H1 (cell line): ENCODE results near the gene ADAM12. TPM values are rescaled to one million over a fixed set of nuclear protein-coding genes. Genes with fewer than 3 reads are reported as not detected.

Source experiments
- CTCF ChIA-PET: fragments of 300-600 bp; sonication (Branson Sonifier 250); formaldehyde crosslinking; loops from one replicate; lab custom pipeline; 2021; ENCODE audit not compliant: partially characterized antibody; lab: Charles Lee
- POLR2A ChIA-PET: fragments of 300-600 bp; sonication (Branson Sonifier 250); formaldehyde crosslinking; loops from one replicate; lab custom pipeline; 2021; ENCODE audit warnings: inconsistent platforms; ENCODE audit not compliant: partially characterized antibody; lab: Charles Lee
- DNase-seq, 2 experiments: peaks; one replicate each; pipeline versions ENCODE4 v3.0.0 to v3.0.0-alpha.2; 2010 to 2022; ENCODE audit warnings: low spot score in 2 of 2, low read depth in 1 of 2, mixed read lengths in 1 of 2
- FAIRE-seq: peaks from 2 replicates; lab custom pipeline; 2011; peaks lifted over from hg19 to GRCh38; lab: Jason Lieb, UNC
- H2AFZ ChIP-seq: 2 replicates; pipeline ENCODE4 v1.8.1; 2012; ENCODE audit warnings: low read length, inconsistent platforms
- H2AK5ac ChIP-seq: 2 replicates; pipeline ENCODE4 v1.6.1; 2013; ENCODE audit warnings: low read depth, low read length
- H2BK120ac ChIP-seq: replicated peaks from 2 replicates; pipeline ENCODE3; 2013; ENCODE audit warnings: low read depth, low read length, inconsistent platforms
- H2BK12ac ChIP-seq: 2 replicates; pipeline ENCODE4 v1.6.1; 2013; ENCODE audit warnings: low read depth, low read length
- H2BK15ac ChIP-seq: 2 replicates; pipeline ENCODE4 v1.6.1; 2013; ENCODE audit warnings: low read length
- H2BK20ac ChIP-seq: 2 replicates; pipeline ENCODE4 v1.6.1; 2013; ENCODE audit warnings: low read length
- H2BK5ac ChIP-seq: 2 replicates; pipeline ENCODE4 v1.6.1; 2013; ENCODE audit warnings: low read depth, low read length
- H3K14ac ChIP-seq: 2 replicates; pipeline ENCODE4 v1.6.1; 2013; ENCODE audit warnings: inconsistent platforms; ENCODE audit not compliant: insufficient read length
- H3K18ac ChIP-seq: 2 replicates; pipeline ENCODE4 v1.6.1; 2013; ENCODE audit warnings: low read length; ENCODE audit errors: extremely low read depth
- H3K23ac ChIP-seq: 2 replicates; pipeline ENCODE4 v1.6.1; 2013; ENCODE audit warnings: inconsistent platforms; ENCODE audit not compliant: insufficient read length
- H3K23me2 ChIP-seq: 2 replicates; pipeline ENCODE4 v1.6.1; 2013; ENCODE audit warnings: low read depth, low read length
- H3K27ac ChIP-seq: 2 replicates; pipeline ENCODE4 v1.6.1; 2011; ENCODE audit warnings: low read depth, low read length, inconsistent platforms
- H3K27me3 ChIP-seq, 4 experiments: replicated peaks in 1 of 4; 1 replicate in 1 of 4; 2 replicates in 3 of 4; pipeline versions ENCODE4 v1.6.1 to v1.8.1; 2011 to 2013; ENCODE audit warnings: low read length in 3 of 4, mild to moderate bottlenecking in 3 of 4, inconsistent platforms in 2 of 4, mixed read lengths in 2 of 4, moderate library complexity in 1 of 4; ENCODE audit not compliant: control insufficient read depth in 3 of 4, insufficient read depth in 3 of 4; ENCODE audit errors: extremely low read depth in 1 of 4
- H3K36me3 ChIP-seq, 4 experiments: 2 replicates each; pipeline versions ENCODE4 v1.6.1 to v1.8.1; 2011 to 2013; ENCODE audit warnings: mild to moderate bottlenecking in 4 of 4, low read length in 3 of 4, moderate library complexity in 2 of 4, control low read depth in 1 of 4, inconsistent platforms in 1 of 4; ENCODE audit not compliant: insufficient read depth in 4 of 4, control insufficient read depth in 2 of 4
- H3K4ac ChIP-seq: replicated peaks from 2 replicates; pipeline ENCODE3; 2013; ENCODE audit warnings: low read length, low read depth, mixed read lengths, inconsistent platforms; ENCODE audit not compliant: insufficient read length
- H3K4me1 ChIP-seq, 4 experiments: replicated peaks in 1 of 4; 1 replicate in 1 of 4; 2 replicates in 3 of 4; pipeline versions ENCODE4 v1.6.1 to v1.8.1; 2011 to 2013; ENCODE audit warnings: low read length in 3 of 4, inconsistent platforms in 2 of 4, mixed read lengths in 1 of 4; ENCODE audit not compliant: insufficient read depth in 4 of 4, control insufficient read depth in 3 of 4
- H3K4me2 ChIP-seq, 2 experiments: 2 replicates each; pipeline versions ENCODE4 v1.6.1 to v1.8.1; 2011 to 2013; ENCODE audit warnings: low read depth in 2 of 2, low read length in 2 of 2, control low read depth in 1 of 2, inconsistent platforms in 1 of 2, mild to moderate bottlenecking in 1 of 2; ENCODE audit not compliant: insufficient read depth in 1 of 2
- H3K4me3 ChIP-seq, 4 experiments: fragments of 200-600, 300-600 bp in 1 of 4; sonication (generic), shearing (Covaris generic), sonication (Bioruptor Twin) in 1 of 4; 2 replicates each; pipeline versions ENCODE4 v1.5.1 to v1.8.1; 2011 to 2016; ENCODE audit warnings: low read length in 4 of 4, low read depth in 3 of 4, control low read depth in 2 of 4, inconsistent platforms in 2 of 4, mild to moderate bottlenecking in 2 of 4, mixed read lengths in 1 of 4, moderate library complexity in 1 of 4; ENCODE audit not compliant: insufficient read depth in 2 of 4; ENCODE audit errors: extremely low read depth in 1 of 4
- H3K56ac ChIP-seq: replicated peaks from 2 replicates; pipeline ENCODE3; 2013; ENCODE audit warnings: low read depth, mild to moderate bottlenecking, mixed read lengths, low read length, inconsistent platforms; ENCODE audit not compliant: insufficient read length
- H3K79me1 ChIP-seq: 2 replicates; pipeline ENCODE4 v1.6.1; 2013; ENCODE audit warnings: low read depth, low read length, control low read depth
- H3K79me2 ChIP-seq, 2 experiments: 2 replicates each; pipeline versions ENCODE4 v1.6.1 to v1.8.1; 2012 to 2013; ENCODE audit warnings: low read length in 2 of 2, mild to moderate bottlenecking in 2 of 2, inconsistent platforms in 1 of 2; ENCODE audit not compliant: insufficient read depth in 2 of 2, control insufficient read depth in 1 of 2
- H3K9ac ChIP-seq, 4 experiments: replicated peaks in 1 of 4; 1 replicate in 1 of 4; 2 replicates in 3 of 4; pipeline versions ENCODE4 v1.6.1 to v1.8.1; 2011 to 2013; ENCODE audit warnings: low read depth in 3 of 4, low read length in 3 of 4, control low read depth in 2 of 4, mild to moderate bottlenecking in 2 of 4, moderate library complexity in 2 of 4, inconsistent platforms in 1 of 4; ENCODE audit errors: extremely low read depth in 1 of 4
- H3K9me3 ChIP-seq, 2 experiments: 2 replicates each; pipeline versions ENCODE4 v1.6.1 to v1.8.1; 2012 to 2013; ENCODE audit warnings: mild to moderate bottlenecking in 2 of 2, moderate library complexity in 2 of 2, control low read depth in 1 of 2, inconsistent platforms in 1 of 2, low read depth in 1 of 2, low read length in 1 of 2, mixed read lengths in 1 of 2; ENCODE audit not compliant: insufficient read depth in 2 of 2
- H4K20me1 ChIP-seq, 2 experiments: replicated peaks in 1 of 2; 2 replicates each; pipeline versions ENCODE3 to v1.8.1; 2011 to 2013; ENCODE audit warnings: inconsistent platforms in 2 of 2, low read length in 2 of 2, mild to moderate bottlenecking in 1 of 2; ENCODE audit not compliant: insufficient read depth in 2 of 2, control insufficient read depth in 1 of 2
- H4K5ac ChIP-seq: 2 replicates; pipeline ENCODE4 v1.6.1; 2013; ENCODE audit warnings: low read length, low read depth, mixed read lengths, inconsistent platforms; ENCODE audit not compliant: insufficient read length
- H4K8ac ChIP-seq: 2 replicates; pipeline ENCODE4 v1.8.0; 2013; ENCODE audit warnings: mild to moderate bottlenecking, moderate library complexity, low read length, inconsistent platforms; ENCODE audit not compliant: insufficient read depth; ENCODE audit errors: extremely low read depth
- H4K91ac ChIP-seq: replicated peaks from 2 replicates; pipeline ENCODE3; 2013; ENCODE audit warnings: low read length, mixed read lengths, inconsistent platforms; ENCODE audit not compliant: insufficient read length
- ASH2L ChIP-seq: fragments of 200-600, 300-600 bp; sonication (generic); IDR thresholded peaks from one replicate; pipeline ENCODE4 v1.7.1; 2017; ENCODE audit warnings: low read length
- FOSL1 ChIP-seq: IDR thresholded peaks from 2 replicates; pipeline ENCODE4 v1.6.1; 2011; ENCODE audit warnings: mild to moderate bottlenecking, low read depth, low read length, moderate library complexity; ENCODE audit not compliant: insufficient read depth
- JUN ChIP-seq: IDR thresholded peaks from 2 replicates; pipeline ENCODE4 v1.6.1; 2011; ENCODE audit warnings: low read depth, mild to moderate bottlenecking, improper control_type of control experiment, low read length
- MAX ChIP-seq: IDR thresholded peaks from 2 replicates; pipeline ENCODE4 v1.6.1; 2012; ENCODE audit warnings: inconsistent platforms
- SP4 ChIP-seq: IDR thresholded peaks from 2 replicates; pipeline ENCODE4 v1.6.1; 2012; ENCODE audit warnings: low read length, inconsistent platforms
- SUZ12 ChIP-seq: fragments of 200-600 bp; sonication (generic); IDR thresholded peaks from 2 replicates; pipeline ENCODE4 v1.6.1; 2012; ENCODE audit warnings: mild to moderate bottlenecking, inconsistent platforms, low read length, moderate library complexity, mixed read lengths
- TBP ChIP-seq: IDR thresholded peaks from 2 replicates; pipeline ENCODE4 v1.6.1; 2011; ENCODE audit warnings: low read depth, low read length, improper control_type of control experiment
- YY1 ChIP-seq: IDR thresholded peaks from 2 replicates; pipeline ENCODE4 v1.6.1; 2011; ENCODE audit warnings: low read depth, mild to moderate bottlenecking, low read length
- WGBS, 2 experiments: shearing (Covaris generic) in 1 of 2; methylation state at CpG; one replicate each; pipeline versions ENCODE4 v1.1.6 to v1.1.7; 2013 to 2015; ENCODE audit warnings: low lambda C conversion rate in 2 of 2, mixed read lengths in 2 of 2, inconsistent platforms in 1 of 2, low coverage in 1 of 2, missing lambda C conversion rate in 1 of 2; ENCODE audit not compliant: insufficient replicate concordance in 2 of 2, insufficient coverage in 1 of 2, insufficient read length in 1 of 2; ENCODE audit errors: extremely low coverage in 1 of 2, missing lambda C conversion rate in 1 of 2; 5-methylcytosine and 5-hydroxymethylcytosine counted together
- polyA plus RNA-seq, 7 experiments: library from polyadenylated mRNA; depleted of rRNA in 3 of 7; stranded (reverse) in 5 of 7; unstranded in 2 of 7; fragments of >200 nt in 5 of 7; fragments of 200-250 nt in 2 of 7; gene quantifications; 1 replicate in 5 of 7; 2 replicates in 1 of 7; 4 replicates in 1 of 7; pipeline versions ENCODE4 v1.2.1 to v1.2.3, GENCODE V29; 2011 to 2013; ENCODE audit warnings: missing spikeins in 2 of 7, mixed read lengths in 2 of 7
- total RNA-seq: library from RNA; stranded (reverse); fragmentation: NEBNext Ultra II Directional; extraction: Animal tissue kit (Norgen Biotek cat#: 25700); gene quantifications from 2 replicates; pipeline ENCODE4 v1.2.1, GENCODE V29; 2021

ADAM12 gene
- total and polyA plus RNA-seq, 2 of the 8 experiments (the other 6 are each of a cell fraction or from before 2014, with no cell fraction given) = 0.07 to 0.17 TPM

GRCh38 chr10:126004752-126005151 lies 383.5 kb downstream of the ADAM12 start:
- Histone ChIP-seq H3K79me2 (no peaks in the 10 kb centered on the region), H3K4me1 (no peaks in the 10 kb centered on the region), H4K8ac (no peak overlapping the region), H3K4ac (no peak overlapping the region), H2BK20ac (no peak overlapping the region), H2BK15ac (0 out of 2 replicates have a peak overlapping the region, but pooled peaks have one; percentile 13), H2BK120ac (no peak overlapping the region), H2BK12ac (no peak overlapping the region), H2BK5ac (no peak overlapping the region), H3K9me3 (no peaks in the 10 kb centered on the region), H4K5ac (no peak overlapping the region), H3K18ac (no peak overlapping the region), H3K9ac (no peak overlapping the region), H4K91ac (no peak overlapping the region), H4K20me1 (no peaks in the 10 kb centered on the region), H3K27ac (no peak overlapping the region), H3K4me3 (no peak overlapping the region), H3K23me2 (no peaks in the 10 kb centered on the region), H2AFZ (no peak overlapping the region), H3K79me1 (no peaks in the 10 kb centered on the region), H3K36me3 (no peaks in the 10 kb centered on the region), H3K23ac (no peak overlapping the region), H3K14ac (no peak overlapping the region), H3K56ac (no peak overlapping the region), H3K27me3 (no peaks in the 10 kb centered on the region), H2AK5ac (no peak overlapping the region), H3K4me2 (no peak overlapping the region)
- no peak for TF ChIP-seq YY1
- TF ChIP-seq MAX = no peak
- no peak for TF ChIP-seq TBP
- no peak for TF ChIP-seq SP4
- no peak for TF ChIP-seq ASH2L
- TF ChIP-seq SUZ12 = no peak
- no peak for TF ChIP-seq FOSL1
- no peak for TF ChIP-seq JUN
- DNase-seq = no peak
- CTCF ChIA-PET = interaction anchor here (0.6 to 1.7 kb wide), 3 partner anchors 22 to 160 kb away, joined by 3 to 6 read pairs (median 3); no protein-coding TSS in a partner anchor
- POLR2A ChIA-PET = no interaction called here
- FAIRE-seq = no peak
- 84% methylated on average over 8 of the region's 8 CpGs; no CpG with 5 or more reads in 1 of the 2 experiments for WGBS, 2 experiments
